Small intestine (tissue), 7 donors: ENCODE measurements around the gene BRPF1. TPM values are rescaled to one million over a fixed set of nuclear protein-coding genes. Genes with fewer than 3 reads are reported as not detected.

Experiments
- DNase-seq, 2 donors: peaks; one replicate each; pipeline versions ENCODE4 v3.0.0 to v3.0.0-alpha.2; 2013
- FAIRE-seq: peaks from 2 replicates; lab custom pipeline; 2012; peaks lifted over from hg19 to GRCh38; lab: Jason Lieb, UNC
- H3K27ac ChIP-seq, 3 donors: one replicate each; pipeline ENCODE4 v1.5.1; 2013; ENCODE audit warnings: low read length in 2 of 3, mild to moderate bottlenecking in 2 of 3, control low read depth in 1 of 3, inconsistent platforms in 1 of 3, low read depth in 1 of 3, moderate library complexity in 1 of 3
- H3K27me3 ChIP-seq, 3 donors: one replicate each; pipeline ENCODE4 v1.6.1; 2013; ENCODE audit warnings: low read length in 3 of 3, inconsistent platforms in 1 of 3; ENCODE audit not compliant: control insufficient read depth in 3 of 3, insufficient read depth in 3 of 3
- H3K36me3 ChIP-seq, 3 donors: one replicate each; pipeline ENCODE4 v1.6.1; 2013; ENCODE audit warnings: low read length in 3 of 3, inconsistent platforms in 1 of 3, low read depth in 1 of 3, mild to moderate bottlenecking in 1 of 3, moderate library complexity in 1 of 3; ENCODE audit not compliant: control insufficient read depth in 3 of 3, insufficient read depth in 2 of 3
- H3K4me1 ChIP-seq, 3 donors: one replicate each; pipeline ENCODE4 v1.6.1; 2013; ENCODE audit warnings: low read length in 2 of 3, inconsistent platforms in 1 of 3, low read depth in 1 of 3, mild to moderate bottlenecking in 1 of 3, moderate library complexity in 1 of 3; ENCODE audit not compliant: control insufficient read depth in 3 of 3, insufficient read depth in 2 of 3
- H3K4me3 ChIP-seq, 3 donors: one replicate each; pipeline ENCODE4 v1.5.1; 2013; ENCODE audit warnings: low read length in 3 of 3, control low read depth in 1 of 3, inconsistent platforms in 1 of 3, low read depth in 1 of 3, mild to moderate bottlenecking in 1 of 3, moderate library complexity in 1 of 3
- H3K9me3 ChIP-seq, 2 donors: one replicate each; pipeline ENCODE4 v1.6.1; 2013; ENCODE audit warnings: low read depth in 1 of 2, low read length in 1 of 2; ENCODE audit not compliant: control insufficient read depth in 2 of 2, insufficient read depth in 1 of 2
- WGBS, 3 donors: extraction: QIAGEN DNeasy Blood & Tissue Kit; methylation state at CpG; one replicate each; pipeline ENCODE4 v1.1.7; 2013; 5-methylcytosine and 5-hydroxymethylcytosine counted together
- polyA plus RNA-seq, 4 donors: library from polyadenylated mRNA; stranded (reverse) in 3 of 4; unstranded in 1 of 4; fragments of 200-250 nt in 3 of 4; fragments of 120-200 nt in 1 of 4; gene quantifications; one replicate each; pipeline versions ENCODE4 v1.2.1 to v1.2.3, GENCODE V29; 2013
- donor health status: healthy with polysubstance abuse.
- donor health status: control.
- donor health status: control.
- donor health status: Bipolar disorder and iron deficiency.
- donor health status: healthy.

Gene BRPF1
- polyA plus RNA-seq, 4 donors: 5.1 to 16.0 (median 7.6) TPM

GRCh38 chr3:9704347-9705322 is 26.9 kb upstream of the BRPF1 start:
- peaks cover 3 to 13% (median 13%) of the 10 kb centered on the region in 3 donors for H3K4me1 ChIP-seq
- WGBS, 3 donors: 2% methylated on average over 61 to 62 of the region's 62 CpGs
- H3K36me3 ChIP-seq: peaks cover 3 to 18% (median 5%) of the 10 kb centered on the region in 3 donors
- peaks cover 0 to 19% (median 0%) of the 10 kb centered on the region in 3 donors for H3K27me3 ChIP-seq
- H3K9me3 ChIP-seq: no peaks in the 10 kb centered on the region
- DNase-seq (peak; percentile 18 to 64), FAIRE-seq (no peak)
- no peak overlapping the region for H3K27ac ChIP-seq
- H3K4me3 ChIP-seq: peak overlapping the region in 2 of 3 donors; percentile 19 to 27

GRCh38 chr3:9710174-9710739 is 21.3 kb upstream of the BRPF1 start:
- no peaks in the 10 kb centered on the region for H3K36me3 ChIP-seq
- WGBS, 3 donors: 72 to 81% (median 76%) methylated on average over 3 of the region's 3 CpGs
- FAIRE-seq (no peak), DNase-seq (no peak)
- no peak overlapping the region for H3K27ac ChIP-seq
- peaks cover 0 to under 1% (median 0%) of the 10 kb centered on the region in 3 donors for H3K4me1 ChIP-seq
- peaks cover 0 to 3% (median 0%) of the 10 kb centered on the region in 3 donors for H3K27me3 ChIP-seq
- no peaks in the 10 kb centered on the region for H3K9me3 ChIP-seq
- H3K4me3 ChIP-seq: no peak overlapping the region

GRCh38 chr3:9712415-9712814 is 19.1 kb upstream of the BRPF1 start:
- WGBS, 3 donors: 67 to 94% (median 92%) methylated on average over 2 of the region's 2 CpGs
- no peak overlapping the region for H3K4me3 ChIP-seq
- H3K9me3 ChIP-seq: no peaks in the 10 kb centered on the region
- H3K27ac ChIP-seq: no peak overlapping the region
- DNase-seq: no peak
- H3K4me1 ChIP-seq: peaks cover 0 to 8% (median 0%) of the 10 kb centered on the region in 3 donors
- no peak for FAIRE-seq
- H3K27me3 ChIP-seq: no peaks in the 10 kb centered on the region
- H3K36me3 ChIP-seq: no peaks in the 10 kb centered on the region

GRCh38 chr3:9713142-9713541 is 18.4 kb upstream of the BRPF1 start:
- no peak for FAIRE-seq
- H3K4me1 ChIP-seq: peaks cover 0 to 8% (median 0%) of the 10 kb centered on the region in 3 donors
- 82 to 86% (median 84%) methylated on average over 4 of the region's 4 CpGs for WGBS, 3 donors
- no peak overlapping the region for H3K27ac ChIP-seq
- H3K9me3 ChIP-seq: no peaks in the 10 kb centered on the region
- no peak for DNase-seq
- H3K36me3 ChIP-seq: no peaks in the 10 kb centered on the region
- H3K27me3 ChIP-seq: no peaks in the 10 kb centered on the region
- no peak overlapping the region for H3K4me3 ChIP-seq

GRCh38 chr3:9715136-9715535 is 16.4 kb upstream of the BRPF1 start:
- Histone ChIP-seq H3K36me3 (no peaks in the 10 kb centered on the region), H3K4me1 (peaks cover 0 to 8% (median 0%) of the 10 kb centered on the region in 3 donors), H3K27me3 (no peaks in the 10 kb centered on the region), H3K9me3 (no peaks in the 10 kb centered on the region), H3K4me3 (no peak overlapping the region), H3K27ac (peak overlapping the region in 2 of 3 donors; percentile 18 to 71)
- DNase-seq (peak in 1 of 2 donors; percentile 57), FAIRE-seq (no peak)
- WGBS, 3 donors: 7 to 20% (median 15%) methylated on average over 4 of the region's 4 CpGs

GRCh38 chr3:9715764-9716437 is 15.6 kb upstream of the BRPF1 start:
- DNase-seq (peak; percentile 91 to 92), FAIRE-seq (no peak)
- peak overlapping the region in 1 of 3 donors; percentile 85 for H3K27ac ChIP-seq

GRCh38 chr3:9716801-9717555 is 14.6 kb upstream of the BRPF1 start:
- Histone ChIP-seq H3K27me3 (no peaks in the 10 kb centered on the region), H3K36me3 (no peaks in the 10 kb centered on the region), H3K27ac (no peak overlapping the region), H3K4me1 (peaks cover 0 to 8% (median 0%) of the 10 kb centered on the region in 3 donors), H3K9me3 (no peaks in the 10 kb centered on the region), H3K4me3 (no peak overlapping the region)
- DNase-seq (no peak), FAIRE-seq (no peak)
- 68 to 82% (median 77%) methylated on average over 5 of the region's 5 CpGs for whole genome bisulfite sequencing, 3 donors

More at GRCh38 chr3:9715764-9716437, 15.6 kb upstream of the BRPF1 start:
- no peak overlapping the region for H3K4me3 ChIP-seq
- H3K36me3 ChIP-seq: no peaks in the 10 kb centered on the region
- H3K27me3 ChIP-seq: no peaks in the 10 kb centered on the region
- H3K4me1 ChIP-seq: peaks cover 0 to 8% (median 0%) of the 10 kb centered on the region in 3 donors
- 16 to 32% (median 25%) methylated on average over 6 of the region's 6 CpGs for WGBS, 3 donors
- H3K9me3 ChIP-seq: no peaks in the 10 kb centered on the region
